ENCODE data around the gene PTGER3. TPM values are rescaled to one million over a fixed set of nuclear protein-coding genes. Genes with fewer than 3 reads are reported as not detected.

PTGER3 gene
- total and polyA plus RNA-seq, 2 of the 4 experiments (the other 2 are of a cell fraction), result not detected

DNA sequence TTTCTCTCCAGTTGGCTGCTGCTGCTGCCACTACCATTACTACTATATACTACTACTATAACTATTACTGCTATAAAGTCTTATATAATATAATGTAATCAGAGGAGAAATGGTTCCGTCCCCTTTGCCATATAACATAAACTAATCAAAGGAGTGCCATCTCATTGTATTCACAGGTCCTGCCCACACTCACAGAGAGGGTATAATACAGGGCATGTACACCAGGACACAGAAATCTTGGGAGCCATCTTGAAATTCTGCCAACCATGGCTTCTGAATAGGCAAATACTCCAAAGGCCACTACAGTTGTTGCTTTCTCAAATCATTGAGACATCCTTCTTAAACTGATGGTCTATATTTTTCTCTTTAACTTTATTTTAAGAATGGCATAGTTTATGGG lies 40.1 kb upstream of the PTGER3 start (continued):
- TF ChIP-seq, protein P1, sequence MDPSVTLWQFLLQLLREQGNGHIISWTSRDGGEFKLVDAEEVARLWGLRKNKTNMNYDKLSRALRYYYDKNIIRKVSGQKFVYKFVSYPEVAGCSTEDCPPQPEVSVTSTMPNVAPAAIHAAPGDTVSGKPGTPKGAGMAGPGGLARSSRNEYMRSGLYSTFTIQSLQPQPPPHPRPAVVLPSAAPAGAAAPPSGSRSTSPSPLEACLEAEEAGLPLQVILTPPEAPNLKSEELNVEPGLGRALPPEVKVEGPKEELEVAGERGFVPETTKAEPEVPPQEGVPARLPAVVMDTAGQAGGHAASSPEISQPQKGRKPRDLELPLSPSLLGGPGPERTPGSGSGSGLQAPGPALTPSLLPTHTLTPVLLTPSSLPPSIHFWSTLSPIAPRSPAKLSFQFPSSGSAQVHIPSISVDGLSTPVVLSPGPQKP (IDR thresholded peaks at IDR 0.05; ENCODE audit: borderline replicate concordance, low read depth, low read length), result no peak

DNA sequence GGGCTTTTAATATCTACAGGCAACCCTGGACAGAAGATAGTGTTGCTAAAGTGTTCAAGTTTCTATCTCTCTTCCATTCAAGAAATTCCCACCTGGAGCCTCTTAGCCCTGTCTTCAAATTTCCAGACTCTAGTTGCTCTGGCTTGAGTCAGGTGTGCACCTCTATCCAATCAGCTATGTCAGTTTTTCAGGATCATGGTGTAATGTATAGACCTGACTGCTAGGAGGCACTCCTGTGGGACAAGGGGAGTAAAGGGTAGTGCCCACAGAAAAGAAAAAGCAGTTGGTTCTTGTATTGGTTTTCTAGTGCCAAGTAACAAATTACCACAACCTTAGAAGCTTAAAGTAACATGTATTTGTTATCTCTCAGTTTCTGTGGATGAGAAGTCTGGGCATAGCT lies 39.4 kb upstream of the PTGER3 start:
- POLR2A ChIA-PET (ENCODE audit: unreplicated experiment), result no interaction called here
- BruUV-seq (replicated peaks), result no TSS peak
- no peaks in the 10 kb centered on the region for H4K20me1 ChIP-seq (ENCODE audit: insufficient read depth, low read length)
- H3K79me1 ChIP-seq (ENCODE audit: low read depth in 1 of 2, low read length in 2 of 2), result no peaks in the 10 kb centered on the region
- H3K4me3 ChIP-seq (ENCODE audit: insufficient read depth, low read depth, low read length), result no peak overlapping the region
- no peak overlapping the region; the same call in 1 of the 2 replicates for H4K5ac ChIP-seq (ENCODE audit: low read depth, low read length)
- peak overlapping the region; percentile 80; the same call in 1 of the 2 replicates for H2BK20ac ChIP-seq (ENCODE audit: low read depth, low read length)
- H2BK5ac ChIP-seq (ENCODE audit: low read depth, low read length, poor library complexity, severe bottlenecking), result no peak overlapping the region
- no peak overlapping the region for H2AK5ac ChIP-seq (ENCODE audit: low read depth, low read length)
- peaks cover 3% of the 10 kb centered on the region for H3K9me1 ChIP-seq (ENCODE audit: insufficient read depth, low read length)
- no peak overlapping the region for H3K9ac ChIP-seq (ENCODE audit: low read depth, low read length)
- H3K18ac ChIP-seq (ENCODE audit: low read depth, low read length), result no peak overlapping the region; the same call in 1 of the 2 replicates
- H3K14ac ChIP-seq (replicated peaks; ENCODE audit: low read depth, low read length), result 0 out of 2 replicates have a peak overlapping the region, but pooled peaks have one; percentile 19
- H3K4me2 ChIP-seq (ENCODE audit: low read depth, low read length), result no peak overlapping the region
- H4K8ac ChIP-seq (ENCODE audit: low read depth in 2 of 2, low read length in 2 of 2), result no peak overlapping the region; a peak in 1 of 4 replicates
- intact Hi-C loops (cut with micrococcal nuclease) (no loop called here), dilution Hi-C loops (cut with HindIII; ENCODE audit: low sequenced_read_pairs, unreplicated experiment) (no loop called here), in situ Hi-C loops (cut with MboI; ENCODE audit: low sequenced_read_pairs) (loop anchor here (25.0 kb wide), 2 partner anchors 950 to 1175 kb away; no protein-coding TSS in a partner anchor)
- DNase-seq (no peak), ATAC-seq (ENCODE audit: low read depth) (no peak)
- no peak overlapping the region for H2AK9ac ChIP-seq (replicated peaks; ENCODE audit: low read depth, low read length, poor library complexity)
- H3K27me3 ChIP-seq (ENCODE audit: control insufficient read depth, insufficient read depth, low read length), result no peaks in the 10 kb centered on the region
- no peak overlapping the region for H2AFZ ChIP-seq (replicated peaks; ENCODE audit: low read length, poor library complexity)
- H2BK15ac ChIP-seq (ENCODE audit: low read depth, low read length), result peak overlapping the region; percentile 61; the same call in 2 of the 3 replicates
- peak overlapping the region; percentile 47; the same call in 1 of the 2 replicates for H3K4ac ChIP-seq (ENCODE audit: low read depth, low read length)
- H3K56ac ChIP-seq (ENCODE audit: extremely low read depth, insufficient read depth, low read length), result no peak overlapping the region
- no peak overlapping the region for H3K27ac ChIP-seq (ENCODE audit: insufficient read depth, low read length)
- peak overlapping the region; percentile 37; the same call in 1 of the 2 replicates for H2BK120ac ChIP-seq (ENCODE audit: low read depth, low read length)
- no peaks in the 10 kb centered on the region for H3K9me3 ChIP-seq (ENCODE audit: control insufficient read depth, insufficient read depth, low read length)
- no peak overlapping the region for H3K23ac ChIP-seq (ENCODE audit: low read depth, low read length)
- no peak overlapping the region; the same call in 1 of the 2 replicates for H4K91ac ChIP-seq (ENCODE audit: insufficient read depth, low read depth, low read length)
- CTCF ChIA-PET, result no interaction called here
- H3K36me3 ChIP-seq (ENCODE audit: control insufficient read depth, insufficient read depth, low read length), result no peaks in the 10 kb centered on the region
- peaks cover 8% of the 10 kb centered on the region for H3K4me1 ChIP-seq (ENCODE audit: control insufficient read depth, insufficient read depth, low read length)
- TF ChIP-seq, protein P2, sequence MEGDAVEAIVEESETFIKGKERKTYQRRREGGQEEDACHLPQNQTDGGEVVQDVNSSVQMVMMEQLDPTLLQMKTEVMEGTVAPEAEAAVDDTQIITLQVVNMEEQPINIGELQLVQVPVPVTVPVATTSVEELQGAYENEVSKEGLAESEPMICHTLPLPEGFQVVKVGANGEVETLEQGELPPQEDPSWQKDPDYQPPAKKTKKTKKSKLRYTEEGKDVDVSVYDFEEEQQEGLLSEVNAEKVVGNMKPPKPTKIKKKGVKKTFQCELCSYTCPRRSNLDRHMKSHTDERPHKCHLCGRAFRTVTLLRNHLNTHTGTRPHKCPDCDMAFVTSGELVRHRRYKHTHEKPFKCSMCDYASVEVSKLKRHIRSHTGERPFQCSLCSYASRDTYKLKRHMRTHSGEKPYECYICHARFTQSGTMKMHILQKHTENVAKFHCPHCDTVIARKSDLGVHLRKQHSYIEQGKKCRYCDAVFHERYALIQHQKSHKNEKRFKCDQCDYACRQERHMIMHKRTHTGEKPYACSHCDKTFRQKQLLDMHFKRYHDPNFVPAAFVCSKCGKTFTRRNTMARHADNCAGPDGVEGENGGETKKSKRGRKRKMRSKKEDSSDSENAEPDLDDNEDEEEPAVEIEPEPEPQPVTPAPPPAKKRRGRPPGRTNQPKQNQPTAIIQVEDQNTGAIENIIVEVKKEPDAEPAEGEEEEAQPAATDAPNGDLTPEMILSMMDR (conservative IDR thresholded peaks at IDR 0.05; ENCODE audit: low read depth, low read length), result no peak
- TF ChIP-seq MAZ (IDR thresholded peaks at IDR 0.05; ENCODE audit: borderline replicate concordance, low read depth, low read length) (no peak), RAD21 (IDR thresholded peaks at IDR 0.05; ENCODE audit: low read length) (no peak), CEBPB (IDR thresholded peaks at IDR 0.05; ENCODE audit: low read depth, low read length) (no peak), FOS (IDR thresholded peaks at IDR 0.05; ENCODE audit: low read depth, low read length) (no peak), RCOR1 (IDR thresholded peaks at IDR 0.05; ENCODE audit: insufficient replicate concordance, low read length) (no peak), POLR2A (IDR thresholded peaks at IDR 0.05; ENCODE audit: low read depth, low read length) (no peak), RFX5 (IDR thresholded peaks at IDR 0.05; ENCODE audit: low read depth, low read length) (no peak), BHLHE40 (IDR thresholded peaks at IDR 0.05; ENCODE audit: low read depth, low read length) (no peak), MXI1 (IDR thresholded peaks at IDR 0.05; ENCODE audit: borderline replicate concordance, low read depth, low read length) (no peak)
- TF ChIP-seq, protein P3, sequence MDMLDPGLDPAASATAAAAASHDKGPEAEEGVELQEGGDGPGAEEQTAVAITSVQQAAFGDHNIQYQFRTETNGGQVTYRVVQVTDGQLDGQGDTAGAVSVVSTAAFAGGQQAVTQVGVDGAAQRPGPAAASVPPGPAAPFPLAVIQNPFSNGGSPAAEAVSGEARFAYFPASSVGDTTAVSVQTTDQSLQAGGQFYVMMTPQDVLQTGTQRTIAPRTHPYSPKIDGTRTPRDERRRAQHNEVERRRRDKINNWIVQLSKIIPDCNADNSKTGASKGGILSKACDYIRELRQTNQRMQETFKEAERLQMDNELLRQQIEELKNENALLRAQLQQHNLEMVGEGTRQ (IDR thresholded peaks at IDR 0.05; ENCODE audit: low read depth, low read length), result no peak
- TF ChIP-seq, protein P1 (IDR thresholded peaks at IDR 0.05; ENCODE audit: borderline replicate concordance, low read depth, low read length), result no peak
